Stimulated activated CD4-positive, alpha-beta T cell treated with anti-CD3 and anti-CD28 coated beads, TNF-alpha, amount 100 ng/mL, for 1 hour (primary cell): ENCODE results near the gene HSPA4.

Experiments used
- DNase-seq, 3 donors: peaks; one replicate each; pipeline ENCODE4 v3.0.0-alpha.2; 2020; ENCODE audit warnings: low read depth in 3 of 3, low spot score in 1 of 3

The HSPA4 gene

DNA sequence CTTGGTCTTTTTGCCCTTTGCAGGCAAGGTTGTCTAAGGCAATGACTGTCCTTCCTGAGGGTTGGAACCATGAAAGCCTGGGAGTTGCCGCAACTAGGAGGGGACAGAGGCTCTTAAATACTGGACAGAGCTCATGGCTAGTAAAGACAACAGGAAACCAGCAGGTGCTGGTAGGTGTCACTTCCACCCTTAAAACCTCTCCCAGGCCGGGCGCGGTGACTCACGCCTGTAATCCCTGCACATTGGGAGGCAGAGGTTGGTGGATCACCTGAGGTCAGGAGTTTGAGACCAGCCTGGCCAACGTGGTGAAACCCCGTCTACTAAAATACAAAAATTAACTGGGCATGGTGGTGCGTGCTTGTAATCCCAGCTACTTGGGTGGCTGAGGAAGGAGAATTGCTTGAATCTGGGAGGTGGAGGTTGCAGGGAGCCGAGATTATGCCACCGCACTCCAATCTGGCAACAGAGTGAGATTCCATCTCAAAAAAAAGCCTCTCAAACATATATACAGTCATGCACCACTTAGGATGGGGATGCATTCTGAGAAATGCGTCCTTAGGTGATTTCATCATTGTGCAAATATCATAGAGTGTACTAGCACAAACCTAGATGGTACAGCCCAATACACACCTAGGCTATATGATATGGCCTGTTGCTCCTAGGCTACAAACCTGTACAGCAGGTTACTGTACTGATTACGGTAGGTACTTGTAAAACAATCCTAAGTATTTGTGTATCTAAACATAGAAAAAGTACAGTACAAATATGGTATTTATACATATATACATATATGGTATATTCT lies 102.7 kb downstream of the HSPA4 start:
- DNase-seq, result no peak

- no peak for DNase-seq
These were observed 103.6 kb downstream of the HSPA4 start for GRCh38 chr5:133155326-133155969.
